Activated gamma-delta T cell (primary cell): ENCODE measurements around the gene RTN4RL2.

Experiments used
- DNase-seq: peaks from one replicate; lab custom pipeline; 2025; lab: John Stamatoyannopoulos, UW
- total RNA-seq, 2 donors: gene quantifications; one replicate each; lab custom pipeline; 2026; lab: John Stamatoyannopoulos, UW

RTN4RL2 gene
- total RNA-seq, result 0.09 to 0.26 reads per million in 2 donors

DNA sequence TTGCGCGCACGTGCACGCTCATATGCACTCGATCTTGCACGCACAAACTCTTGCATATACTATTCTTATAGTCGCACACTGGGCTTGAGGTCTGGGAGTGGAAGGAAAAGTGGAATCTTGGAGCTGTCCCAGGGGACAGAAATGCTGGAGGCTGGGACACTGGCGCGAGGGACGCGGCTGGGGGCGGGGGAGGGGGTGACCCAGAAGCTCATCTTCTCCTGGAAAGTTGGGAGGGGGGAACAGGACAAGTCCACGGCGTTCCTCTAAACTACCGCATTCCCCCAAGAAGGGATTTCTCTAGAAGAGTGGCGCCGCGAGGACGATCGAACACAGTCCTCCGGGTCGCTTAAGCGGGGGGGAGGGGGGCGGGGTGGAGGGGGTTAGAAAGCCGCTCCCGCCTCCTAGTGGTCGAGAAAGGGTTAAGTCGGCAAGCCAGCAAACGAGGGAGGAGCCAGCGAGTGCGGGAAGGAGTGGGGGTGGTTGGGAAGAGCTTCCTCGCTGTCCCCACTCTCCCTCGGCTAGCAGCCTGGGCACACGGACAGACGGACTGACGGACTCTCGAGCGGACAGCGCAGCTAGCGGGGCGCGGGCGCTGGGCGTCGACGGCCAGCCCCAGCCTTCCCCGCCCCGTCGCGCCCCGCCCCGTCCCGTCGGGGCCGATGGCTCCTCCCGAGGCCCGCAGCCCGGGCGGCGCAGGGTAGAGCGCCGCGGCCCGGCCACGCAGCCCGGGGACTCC lies at the start of gene RTN4RL2:
Gene RTN4RL2, plus strand, starts transcription at position 507 of the 736 bp plus-strand sequence. CDS start 338 bp downstream, outside the sequence.
- DNase-seq, result no peak

DNA sequence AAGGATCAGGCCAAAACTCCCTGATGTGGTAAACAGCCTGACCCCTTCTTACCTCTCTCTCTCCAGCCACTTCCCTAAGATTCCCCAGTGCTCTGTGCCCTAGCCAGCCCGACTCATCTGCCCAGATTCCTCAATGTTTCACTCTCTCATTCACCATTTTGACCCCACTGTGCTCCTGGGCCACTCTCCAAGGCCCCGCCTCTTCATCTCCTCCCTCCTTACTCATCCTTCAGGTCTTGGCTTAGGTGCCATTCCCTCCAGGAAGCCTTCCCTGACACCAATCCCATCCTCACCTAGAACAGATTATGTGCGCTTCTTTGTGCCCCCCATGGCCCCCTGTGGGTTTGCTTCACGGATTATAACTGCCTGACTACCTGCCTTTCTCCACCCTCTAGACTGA lies 46.6 kb upstream of the RTN4RL2 start:
- DNase-seq, result no peak

GRCh38 chr11:57414612-57415212 lies 45.6 kb upstream of the RTN4RL2 start:
- no peak for DNase-seq

- no peak for DNase-seq
These were observed 43.9 kb upstream of the RTN4RL2 start for GRCh38 chr11:57416436-57416835.

- DNase-seq, result no peak
These were observed 43.3 kb upstream of the RTN4RL2 start for GRCh38 chr11:57417056-57417455.

GRCh38 chr11:57418131-57418530 lies 42.2 kb upstream of the RTN4RL2 start:
- DNase-seq, result no peak

DNA sequence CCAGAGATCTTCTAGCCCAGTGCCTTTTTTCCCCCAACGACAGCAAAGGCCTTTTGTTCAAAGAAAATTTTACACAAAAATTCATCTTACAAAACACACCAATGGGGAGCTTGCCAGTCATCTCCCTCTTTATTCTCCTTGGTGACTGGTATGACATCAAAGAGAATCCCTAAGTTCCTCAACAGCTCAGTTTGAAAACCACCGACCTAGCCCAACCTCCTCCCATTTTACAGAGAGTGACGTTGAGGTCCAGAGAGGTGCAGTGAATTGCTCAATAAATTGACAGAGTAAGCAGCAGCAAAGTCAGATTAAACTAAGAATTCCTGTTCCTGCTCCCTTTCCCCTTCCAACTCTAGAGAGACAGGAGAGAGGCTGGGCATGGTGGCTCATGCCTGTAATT lies 41.2 kb upstream of the RTN4RL2 start:
- no peak for DNase-seq

DNA sequence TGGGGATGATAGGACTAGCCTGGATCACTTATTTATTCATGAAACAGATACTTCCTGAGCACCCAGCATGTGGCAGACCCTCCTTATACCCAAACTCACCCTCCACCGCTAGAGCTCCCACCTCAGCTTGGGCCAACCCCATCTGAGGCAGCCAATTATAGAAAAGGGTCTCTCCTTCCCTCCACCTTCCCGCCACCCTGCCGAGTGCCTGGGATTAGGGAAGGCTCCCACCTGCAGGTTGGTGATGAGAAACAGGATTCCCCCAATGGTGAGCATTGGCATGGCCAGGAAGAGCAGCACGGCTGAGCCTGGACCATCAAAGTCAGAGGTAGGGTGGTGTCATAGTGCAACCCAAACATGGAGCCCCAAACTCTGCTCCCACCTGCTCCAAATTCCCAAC lies 39.3 kb upstream of the RTN4RL2 start:
- no peak for DNase-seq

- no peak for DNase-seq
These were observed 38.5 kb upstream of the RTN4RL2 start for GRCh38 chr11:57421805-57422204.

DNA sequence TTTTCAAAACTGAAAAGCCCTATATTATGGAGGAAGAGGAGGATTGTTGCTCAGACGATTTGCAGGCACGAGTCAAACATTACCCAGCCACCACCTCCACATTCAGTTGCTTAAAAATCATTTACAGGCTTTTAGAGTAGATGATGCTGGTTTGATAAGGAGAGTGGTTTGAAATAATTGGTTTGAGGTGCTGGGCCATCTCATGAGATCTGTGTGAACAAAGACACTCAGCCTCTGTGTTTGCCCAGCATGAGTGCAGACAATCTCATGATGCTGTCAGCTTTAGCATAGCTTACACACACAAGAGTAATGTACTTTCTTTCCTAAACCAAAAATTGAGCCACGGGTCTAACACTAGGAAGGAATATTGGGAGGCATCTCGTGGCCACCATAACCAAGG lies 37.7 kb upstream of the RTN4RL2 start:
- DNase-seq, result no peak

DNA sequence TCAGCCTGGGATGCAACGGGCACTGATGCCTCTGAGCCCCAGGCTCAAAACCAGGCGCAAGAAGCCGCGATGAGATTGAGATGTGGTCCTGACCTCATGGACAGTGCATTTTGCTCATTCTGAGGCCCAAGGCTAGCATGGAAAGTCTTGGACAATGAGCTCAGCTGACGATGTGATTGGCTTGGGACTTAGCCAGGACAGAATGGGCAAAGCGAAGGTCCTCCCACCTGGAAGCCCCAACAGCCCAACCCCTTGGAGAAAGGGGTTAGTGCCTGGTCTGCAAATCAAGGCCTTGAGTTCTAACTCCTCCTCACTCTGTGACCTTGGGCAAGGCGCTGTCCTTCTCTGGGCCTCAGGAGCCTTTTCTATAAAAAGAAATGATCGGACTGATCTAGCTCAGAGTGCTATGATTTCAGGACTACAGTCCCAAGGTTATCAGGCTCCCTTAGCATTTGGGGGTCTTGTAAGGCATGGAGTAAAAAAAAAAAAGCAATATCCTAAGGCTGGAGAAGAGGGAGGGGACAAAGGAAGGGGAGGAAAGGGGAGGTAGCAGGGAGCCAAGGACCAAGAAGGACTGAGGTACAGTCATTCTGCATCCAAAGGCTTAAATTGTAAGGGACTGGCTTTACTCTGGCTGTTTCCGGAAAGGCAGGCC lies 36.1 kb upstream of the RTN4RL2 start:
- no peak for DNase-seq

GRCh38 chr11:57424792-57425564 lies 35.4 kb upstream of the RTN4RL2 start:
- peak; percentile 46 for DNase-seq

DNA sequence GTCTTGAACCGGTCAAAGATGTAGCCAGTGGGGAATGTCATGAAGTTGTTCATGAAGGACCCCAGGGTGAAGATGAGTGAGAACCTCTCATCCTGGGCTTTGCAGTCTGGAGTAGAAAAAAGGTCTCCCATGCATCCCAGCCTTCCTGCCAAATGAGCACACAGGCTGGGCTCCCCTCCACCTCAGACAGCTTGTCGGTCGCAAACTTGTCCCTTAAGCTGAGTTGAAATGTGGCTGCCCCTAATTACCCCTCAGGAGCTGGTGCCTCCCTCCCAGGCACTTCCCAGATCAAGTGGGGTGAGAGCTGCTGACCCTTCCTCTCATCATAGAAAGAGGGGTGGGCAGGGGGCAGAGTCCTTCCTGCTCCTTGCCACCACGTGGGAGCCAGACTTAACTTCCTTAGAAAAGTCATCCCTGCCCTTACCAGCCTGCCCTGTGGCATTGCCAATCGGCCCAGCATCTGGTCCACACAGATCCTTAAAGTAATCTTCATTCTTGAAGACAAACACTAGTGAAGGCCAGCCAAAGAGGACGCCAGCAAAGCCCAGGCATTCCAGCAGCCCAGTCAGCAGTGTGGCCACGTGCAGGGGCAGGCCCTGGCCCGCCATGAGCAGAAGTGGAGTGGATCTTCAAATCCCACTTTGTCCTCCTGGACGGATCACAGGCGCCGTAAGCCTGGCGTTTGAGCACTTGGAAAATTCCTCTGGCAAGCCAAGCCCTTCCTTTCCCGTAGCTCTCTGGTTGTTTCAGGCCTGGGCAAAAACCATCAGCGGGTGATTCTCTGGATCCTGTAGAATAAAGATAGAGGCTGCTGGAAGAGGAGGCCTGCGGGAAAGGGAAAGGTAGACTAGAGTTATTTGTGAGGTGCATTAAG lies 34.5 kb upstream of the RTN4RL2 start:
- no peak for DNase-seq

GRCh38 chr11:57426439-57426928 lies 33.8 kb upstream of the RTN4RL2 start:
- DNase-seq, result no peak

DNA sequence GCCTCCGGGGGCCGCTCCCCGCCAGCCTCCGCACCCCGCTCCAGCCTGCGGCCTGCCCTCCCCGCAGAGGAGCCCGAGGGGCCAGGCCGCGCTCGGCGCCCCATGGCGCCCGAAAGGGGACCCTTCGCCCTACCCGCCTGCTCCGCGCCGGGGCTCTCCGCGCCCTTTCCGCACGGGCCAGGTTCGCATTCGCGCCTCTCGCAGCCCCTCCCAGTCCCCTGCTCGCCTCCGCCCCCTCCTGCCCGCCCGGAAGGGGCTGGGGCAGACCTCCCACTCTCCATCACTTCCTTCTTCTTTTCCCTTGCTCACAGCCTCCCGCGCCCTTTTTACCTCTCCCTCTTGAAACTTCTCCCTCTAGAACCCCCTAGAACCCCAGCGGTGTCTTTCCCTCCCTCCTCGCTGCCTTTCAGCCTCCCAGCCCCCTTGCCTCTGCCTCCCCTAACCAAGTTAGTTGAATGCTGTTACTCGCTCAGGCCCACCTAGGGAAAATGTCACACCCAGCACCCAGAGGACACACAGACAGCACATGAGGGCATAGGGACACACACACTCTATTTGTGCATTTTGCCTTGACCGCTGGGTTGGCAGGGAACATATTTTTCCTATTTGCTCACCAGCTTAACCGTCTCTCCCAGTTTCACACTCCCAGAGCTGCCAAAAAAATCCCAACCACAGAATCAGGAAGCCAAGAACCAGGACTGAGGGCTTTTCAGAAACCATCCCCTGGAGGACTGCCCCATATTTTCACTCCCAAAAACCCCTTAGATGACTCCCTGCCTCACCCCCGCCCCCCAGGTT lies 33.2 kb upstream of the RTN4RL2 start, which contains the start of gene SLC43A3:
Gene SLC43A3, minus strand, starts transcription at position 193 of the 798 bp plus-strand sequence. CDS start 949 bp downstream, outside the sequence.
- peak; percentile 59 for DNase-seq

DNA sequence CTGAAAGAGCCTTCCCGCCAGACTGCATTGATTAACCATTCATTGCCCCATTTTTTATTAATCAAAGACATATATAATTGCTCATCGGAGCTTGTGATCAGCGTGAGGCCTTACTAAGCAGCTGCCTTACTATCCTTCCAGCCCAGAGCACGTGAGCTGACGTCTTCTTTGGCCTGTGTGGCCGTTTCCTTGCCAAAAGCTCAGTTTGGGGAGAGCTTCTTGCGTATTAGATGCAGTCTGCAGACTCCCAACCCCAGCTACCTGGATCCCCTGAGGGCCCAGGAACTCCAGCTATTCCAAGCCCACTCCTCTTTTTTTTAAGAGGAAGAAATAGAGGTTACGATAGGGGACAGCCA lies 32.6 kb upstream of the RTN4RL2 start:
- DNase-seq, result no peak

DNA sequence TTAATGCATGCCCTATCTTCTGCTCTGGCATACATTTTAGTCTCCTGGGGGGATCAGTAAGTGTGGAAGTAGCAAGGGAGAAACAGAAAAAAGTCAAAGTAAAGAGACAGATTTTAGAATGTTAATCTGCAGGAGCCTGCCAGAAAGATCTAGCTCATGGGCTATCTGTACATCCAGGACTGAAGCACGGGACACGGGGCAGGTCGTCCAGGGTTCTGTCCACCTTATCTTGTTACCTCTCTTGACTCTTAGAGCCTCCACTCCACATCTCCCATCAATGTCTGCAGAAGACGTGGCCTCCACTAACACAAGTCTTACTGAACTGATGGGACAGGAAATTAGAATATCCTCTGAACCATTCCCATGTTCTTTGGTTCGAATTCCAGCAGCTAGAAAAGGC lies 31.7 kb upstream of the RTN4RL2 start:
- DNase-seq, result no peak

DNA sequence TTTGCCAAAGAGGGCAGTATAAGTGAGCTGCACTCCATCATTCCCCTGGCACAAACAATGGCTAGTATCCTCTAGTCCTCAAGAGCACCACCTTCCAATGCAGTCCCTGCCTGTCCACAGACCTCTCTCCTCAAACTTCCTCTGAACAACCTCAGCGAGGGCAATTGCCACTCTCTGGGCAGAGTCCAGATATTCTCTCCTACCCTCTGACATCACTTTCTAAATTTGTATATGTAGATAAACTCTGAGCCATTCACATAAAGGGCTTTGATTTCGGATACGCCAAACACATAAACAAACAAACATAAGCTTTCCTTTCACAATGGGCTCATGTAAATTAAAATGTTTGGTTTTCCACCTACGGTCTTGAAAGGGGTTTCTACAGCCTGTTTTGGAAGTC lies 30.4 kb upstream of the RTN4RL2 start:
- no peak for DNase-seq

GRCh38 chr11:57430952-57431351 lies 29.4 kb upstream of the RTN4RL2 start:
- no peak for DNase-seq

DNA sequence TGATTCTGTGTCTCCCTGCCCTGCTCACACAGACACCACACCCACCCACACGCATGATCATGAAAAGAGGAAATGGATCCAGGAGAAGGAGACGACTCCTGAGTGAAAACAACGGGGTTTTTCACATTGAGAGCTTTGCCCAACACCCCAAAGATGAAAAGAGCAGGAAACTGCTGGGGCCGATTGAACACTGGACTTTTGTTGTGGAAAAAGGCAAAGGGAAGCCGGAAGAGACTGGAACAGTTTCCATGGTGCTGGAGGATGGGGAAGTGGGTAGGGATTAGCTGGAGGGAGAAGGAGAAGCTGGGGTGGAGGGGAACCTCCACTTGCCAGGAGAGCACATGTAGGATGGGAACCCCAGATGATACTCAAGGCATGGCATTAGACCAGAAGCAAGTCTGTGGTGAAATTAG lies 28.2 kb upstream of the RTN4RL2 start:
- no peak for DNase-seq
